ENCODE data around the gene ZSWIM3.
"Not testable (repeated sequence)": the region's sequence is repeated elsewhere in the genome, so short reads cannot be mapped to it uniquely, and the experiment has no call there.

Gene ZSWIM3

GRCh38 chr20:45861221-45862075 lies 4.0 kb downstream of the ZSWIM3 start:
- DNase-seq = no peak

- DNase-seq = no peak
Measured at GRCh38 chr20:45863543-45864470, 6.4 kb downstream of the ZSWIM3 start.

- DNase-seq = no peak
Measured at GRCh38 chr20:45866454-45866853, 9.0 kb downstream of the ZSWIM3 start.

GRCh38 chr20:45867136-45867818 lies 9.9 kb downstream of the ZSWIM3 start:
- DNase-seq = no peak

GRCh38 chr20:45867819-45868176 lies 10.4 kb downstream of the ZSWIM3 start:
- no peak for DNase-seq

GRCh38 chr20:45872626-45873025 lies 15.2 kb downstream of the ZSWIM3 start:
- DNase-seq = no peak

GRCh38 chr20:45873409-45874103 lies 16.1 kb downstream of the ZSWIM3 start:
- peak in 1 of 5 experiments; percentile 65 for DNase-seq

GRCh38 chr20:45874104-45874481 lies 16.7 kb downstream of the ZSWIM3 start:
- not testable (repeated sequence) for DNase-seq

GRCh38 chr20:45874576-45874975 lies 17.2 kb downstream of the ZSWIM3 start:
- no peak for DNase-seq

- DNase-seq = no peak
Measured at GRCh38 chr20:45878076-45878761, 20.8 kb downstream of the ZSWIM3 start.

GRCh38 chr20:45880988-45881788 lies 23.8 kb downstream of the ZSWIM3 start, which contains the start of gene ZSWIM1:
ZSWIM1 (plus strand) TSS chr20:45881227; CDS start chr20:45882593, 1,366 bp downstream.
- peak; percentile 91 to 99 (median 97) for DNase-seq

GRCh38 chr20:45882469-45883099 lies 25.2 kb downstream of the ZSWIM3 start:
- DNase-seq = no peak

GRCh38 chr20:45883100-45883469 lies 25.7 kb downstream of the ZSWIM3 start:
- DNase-seq = peak in 1 of 5 experiments; percentile 58

- no peak for DNase-seq
Measured at GRCh38 chr20:45886590-45887345, 29.4 kb downstream of the ZSWIM3 start.

GRCh38 chr20:45887346-45887715 lies 29.9 kb downstream of the ZSWIM3 start, which contains the start of gene SPATA25:
SPATA25 (minus strand) TSS chr20:45887622; CDS start chr20:45887590, 32 bp downstream.
- DNase-seq = no peak

GRCh38 chr20:45888681-45889080 lies 31.3 kb downstream of the ZSWIM3 start:
- DNase-seq = no peak

- no peak for DNase-seq
Measured at GRCh38 chr20:45890077-45890984, 32.9 kb downstream of the ZSWIM3 start.
